ENCODE results near the gene USP37.

The USP37 gene

DNA sequence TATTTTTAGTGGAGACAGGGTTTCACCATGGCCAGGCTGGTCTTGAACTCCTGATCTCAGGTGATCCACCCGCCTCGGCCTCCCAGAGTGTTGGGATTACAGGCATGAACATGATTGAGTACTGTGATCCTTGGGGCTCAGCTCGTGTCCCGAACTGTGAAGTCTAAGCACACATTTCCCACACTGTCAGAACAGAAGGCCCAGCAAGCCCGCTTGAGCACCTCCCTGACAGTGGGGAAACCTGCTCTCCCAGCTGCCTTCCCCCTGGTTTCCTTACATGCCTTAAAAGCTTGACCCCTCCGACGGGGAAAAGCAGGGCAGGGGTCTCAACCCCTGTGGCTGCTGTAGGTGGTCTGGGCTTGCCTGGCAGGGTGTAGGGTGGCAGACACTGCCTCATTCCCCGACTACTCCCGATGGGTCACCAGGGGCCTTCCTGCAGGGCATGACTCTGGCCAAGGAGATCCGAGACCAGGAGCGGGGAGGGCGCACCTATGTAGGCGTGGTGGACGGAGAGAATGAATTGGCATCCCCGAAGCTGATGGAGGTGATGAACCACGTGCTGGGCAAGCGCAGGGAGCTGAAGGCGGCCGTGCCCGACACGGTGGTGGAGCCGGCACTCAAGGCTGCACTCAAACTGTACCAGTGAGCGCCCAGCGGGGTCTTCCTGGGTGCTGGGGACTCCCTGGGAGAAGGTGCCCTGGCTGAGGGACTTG is 139.1 kb downstream of the USP37 start:
- DNase-seq, result no peak

DNA sequence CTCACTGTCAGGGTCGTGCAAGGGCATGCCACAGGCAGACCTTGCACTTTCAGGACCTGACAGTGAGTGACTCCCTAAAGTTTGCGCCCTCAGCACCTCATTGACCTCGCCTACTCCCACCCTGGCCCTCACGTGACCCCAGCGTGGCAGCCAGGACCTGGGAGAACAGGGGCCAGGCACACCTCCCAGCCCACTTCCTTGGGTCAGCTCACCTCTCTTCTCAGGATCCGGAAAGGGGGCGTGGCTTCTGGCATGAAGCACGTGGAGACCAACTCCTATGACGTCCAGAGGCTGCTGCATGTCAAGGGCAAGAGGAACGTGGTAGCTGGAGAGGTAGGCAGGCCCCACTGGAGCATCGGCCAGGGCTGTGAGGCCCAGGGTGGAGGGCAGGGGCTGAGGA is 140.4 kb downstream of the USP37 start:
- no peak for DNase-seq

DNA sequence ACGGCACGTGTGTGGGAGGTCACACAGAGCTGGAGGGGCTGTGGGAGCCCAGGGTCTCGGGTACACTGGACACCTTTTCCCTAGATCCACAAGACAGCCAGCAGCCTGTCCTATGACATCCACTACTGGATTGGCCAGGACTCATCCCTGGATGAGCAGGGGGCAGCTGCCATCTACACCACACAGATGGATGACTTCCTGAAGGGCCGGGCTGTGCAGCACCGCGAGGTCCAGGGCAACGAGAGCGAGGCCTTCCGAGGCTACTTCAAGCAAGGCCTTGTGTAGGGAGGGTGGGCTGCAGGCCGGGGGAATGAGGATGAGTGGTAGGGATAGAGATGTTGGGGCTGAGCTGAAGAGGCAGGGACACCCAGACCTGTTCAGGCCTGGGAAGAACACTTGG is 142.6 kb downstream of the USP37 start:
- DNase-seq, result no peak

GRCh38 chr2:218423584-218423983 is 144.6 kb downstream of the USP37 start:
- DNase-seq, result no peak

- DNase-seq, result no peak
These were observed 145.6 kb downstream of the USP37 start for GRCh38 chr2:218422403-218423086.

DNA sequence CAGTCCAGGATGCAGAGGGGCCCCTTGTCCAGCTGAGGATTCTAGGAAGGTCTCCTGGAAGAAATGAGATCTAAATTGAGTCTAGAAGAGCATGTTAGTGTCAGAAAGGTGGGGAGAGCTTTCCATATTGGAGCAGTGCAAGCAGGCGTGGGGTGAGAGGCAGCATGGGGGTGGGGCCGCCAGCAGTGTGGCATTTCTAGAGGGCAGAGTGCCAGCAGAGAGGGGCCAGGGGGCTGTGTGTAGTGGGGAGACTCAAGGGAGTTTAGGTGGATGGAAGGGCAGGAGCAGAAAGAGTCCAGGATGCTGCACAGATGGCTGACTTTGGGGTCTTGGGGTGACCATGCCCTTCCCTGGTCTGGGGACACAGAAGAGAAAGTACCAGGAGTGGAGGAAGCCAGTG is 147.1 kb downstream of the USP37 start:
- no peak for DNase-seq

- no peak for DNase-seq
These were observed 148.4 kb downstream of the USP37 start for GRCh38 chr2:218419630-218420216.

DNA sequence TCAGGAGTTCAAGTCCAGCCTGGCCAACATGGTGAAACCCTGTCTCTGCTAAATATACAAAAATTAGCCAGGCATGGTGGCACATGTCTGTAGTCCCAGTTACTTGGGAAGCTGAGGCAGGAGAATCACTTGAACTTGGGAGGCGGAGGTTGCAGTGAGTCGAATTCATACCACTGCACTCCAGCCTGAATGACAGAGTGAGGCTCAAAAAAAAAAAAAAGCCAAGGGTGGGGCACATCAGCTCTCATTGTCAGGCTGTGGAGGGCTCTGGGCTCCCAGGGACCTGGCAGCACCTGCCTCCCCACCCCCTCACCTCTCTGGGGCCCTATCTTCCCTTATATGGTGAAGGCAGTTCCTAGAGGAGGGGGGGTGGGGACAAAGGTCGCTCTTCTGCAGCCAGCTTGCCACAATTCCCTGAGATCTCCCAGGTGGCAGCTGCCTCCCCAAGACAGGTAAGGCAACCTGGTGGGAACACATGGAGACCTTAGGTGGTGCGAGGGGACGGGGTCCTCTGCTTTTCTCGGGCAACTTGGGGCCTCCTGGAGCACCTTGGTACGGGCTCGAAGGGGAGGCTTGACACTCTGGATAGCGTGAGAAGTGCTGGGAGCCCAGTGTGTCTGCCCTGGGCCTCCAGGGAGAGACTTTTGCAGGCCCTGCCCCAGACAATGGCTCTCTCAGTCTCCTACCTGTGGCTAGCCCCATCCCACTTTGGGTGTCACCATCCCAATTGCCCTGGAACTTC is 149.3 kb downstream of the USP37 start, which contains the start of gene VIL1:
VIL1 (plus strand) TSS at position 407 of the 742 bp plus-strand sequence. CDS start 4,656 bp downstream, outside the sequence.
- no peak for DNase-seq

DNA sequence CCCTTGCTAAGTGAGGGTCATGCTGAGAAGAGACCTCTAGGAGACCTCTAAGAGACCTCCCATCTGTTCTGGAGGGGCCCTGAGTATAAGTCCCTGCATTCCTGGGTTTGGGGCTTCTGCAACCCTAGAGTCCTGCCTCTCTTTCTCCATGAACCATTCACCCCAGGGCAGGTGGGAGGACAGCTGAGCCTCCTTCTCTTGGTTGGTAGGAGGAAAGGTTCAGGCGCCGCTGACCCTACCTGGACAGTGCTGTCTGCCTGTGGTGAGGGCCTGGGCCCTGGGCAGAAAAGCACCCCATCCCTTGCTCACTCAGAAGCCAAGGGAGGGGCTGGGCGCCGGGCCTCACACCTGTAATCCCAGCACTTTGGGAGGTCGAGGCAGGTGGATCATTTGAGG is 149.8 kb downstream of the USP37 start:
- DNase-seq, result no peak

- DNase-seq, result no peak
These were observed 160.4 kb downstream of the USP37 start for GRCh38 chr2:218407717-218408116.

DNA sequence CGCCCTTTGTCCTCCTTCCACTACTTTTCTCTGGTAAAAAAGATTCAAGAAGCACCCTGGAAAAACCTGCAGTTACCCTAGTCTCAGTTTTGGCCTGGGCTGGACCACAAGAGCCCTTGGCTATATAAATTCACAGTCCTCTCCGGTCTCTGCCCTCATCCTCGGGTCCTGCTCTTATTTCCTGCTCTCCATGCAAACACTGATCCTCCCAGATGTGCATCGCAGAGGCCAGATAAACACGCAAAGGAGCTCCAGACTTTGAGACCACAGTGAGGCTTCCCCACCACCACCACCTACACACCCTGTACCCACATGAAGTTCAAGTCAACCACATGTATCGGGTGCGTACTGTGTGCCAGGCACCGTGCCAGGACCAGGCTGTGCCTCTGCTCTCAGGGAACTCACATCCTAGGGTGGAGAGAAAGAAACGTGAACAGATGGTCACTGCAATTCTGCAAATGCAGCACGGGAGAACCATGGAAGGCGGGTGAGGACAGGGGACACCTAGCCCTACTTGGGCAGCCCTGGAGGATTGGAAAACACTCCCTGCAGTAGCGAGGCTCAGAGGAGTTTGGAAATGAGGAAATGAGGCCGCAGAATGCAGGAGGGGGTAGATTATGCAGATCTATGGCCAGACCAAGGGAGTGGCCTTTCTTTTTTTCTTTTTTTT is 161.1 kb downstream of the USP37 start:
- DNase-seq, result peak; percentile 88

DNA sequence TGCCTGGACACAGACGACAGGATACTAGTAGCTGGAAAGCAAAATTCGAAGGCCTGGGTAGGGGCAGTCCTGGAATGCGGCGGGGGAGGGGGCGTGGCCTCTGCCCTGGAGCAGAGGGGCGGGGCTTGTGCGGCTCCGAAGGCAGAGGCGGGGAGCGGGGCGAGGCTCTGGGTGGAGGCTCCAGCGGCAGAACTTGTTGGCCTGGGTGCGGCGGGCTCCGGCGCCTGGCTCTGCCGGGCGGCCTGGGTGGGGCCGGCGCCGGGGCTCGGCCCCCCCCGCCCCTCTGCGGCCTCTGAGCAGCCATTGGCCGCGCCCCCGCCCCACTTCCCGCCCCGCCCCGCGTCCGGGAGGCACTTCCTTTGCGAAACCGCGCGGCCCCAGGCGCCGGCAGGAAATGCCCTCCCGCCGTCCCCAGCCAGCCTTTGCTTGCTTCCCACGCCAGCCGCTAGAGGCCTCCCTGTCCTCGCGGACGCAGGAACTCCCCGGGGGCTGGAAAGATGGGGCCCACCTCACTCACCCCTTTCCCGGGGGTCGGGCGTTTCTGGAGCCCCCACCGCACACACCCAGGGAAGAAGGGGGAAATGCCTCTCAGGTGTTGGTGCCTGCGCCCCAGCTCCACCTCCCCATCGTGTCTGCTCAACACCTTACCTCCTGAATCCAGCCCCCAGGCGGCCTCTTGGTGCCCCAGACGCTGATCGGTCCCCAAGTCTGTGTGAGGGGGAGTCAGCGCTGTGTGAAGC is 161.8 kb downstream of the USP37 start:
- DNase-seq, result peak; percentile 94

DNA sequence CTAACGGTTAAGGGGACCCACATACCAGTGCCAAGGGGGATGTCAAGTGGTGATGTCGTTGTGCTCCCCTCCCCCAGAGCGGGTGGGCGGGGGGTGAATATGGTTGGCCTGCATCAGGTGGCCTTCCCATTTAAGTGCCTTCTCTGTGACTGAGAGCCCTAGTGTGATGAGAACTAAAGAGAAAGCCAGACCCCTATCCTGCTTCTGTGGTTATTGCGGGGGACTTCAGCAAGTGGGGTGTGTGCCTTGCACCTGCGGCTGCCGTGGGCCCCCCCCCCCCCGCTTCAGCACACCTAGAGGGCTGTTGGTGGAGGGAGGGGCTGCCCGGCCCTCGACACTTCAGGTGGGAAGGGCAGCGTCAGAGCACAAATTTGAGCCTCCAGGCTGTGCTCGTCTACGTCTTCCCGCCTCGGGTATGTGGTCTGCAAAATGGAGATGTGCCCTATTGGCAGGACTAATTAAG is 162.4 kb downstream of the USP37 start:
- DNase-seq, result no peak

DNA sequence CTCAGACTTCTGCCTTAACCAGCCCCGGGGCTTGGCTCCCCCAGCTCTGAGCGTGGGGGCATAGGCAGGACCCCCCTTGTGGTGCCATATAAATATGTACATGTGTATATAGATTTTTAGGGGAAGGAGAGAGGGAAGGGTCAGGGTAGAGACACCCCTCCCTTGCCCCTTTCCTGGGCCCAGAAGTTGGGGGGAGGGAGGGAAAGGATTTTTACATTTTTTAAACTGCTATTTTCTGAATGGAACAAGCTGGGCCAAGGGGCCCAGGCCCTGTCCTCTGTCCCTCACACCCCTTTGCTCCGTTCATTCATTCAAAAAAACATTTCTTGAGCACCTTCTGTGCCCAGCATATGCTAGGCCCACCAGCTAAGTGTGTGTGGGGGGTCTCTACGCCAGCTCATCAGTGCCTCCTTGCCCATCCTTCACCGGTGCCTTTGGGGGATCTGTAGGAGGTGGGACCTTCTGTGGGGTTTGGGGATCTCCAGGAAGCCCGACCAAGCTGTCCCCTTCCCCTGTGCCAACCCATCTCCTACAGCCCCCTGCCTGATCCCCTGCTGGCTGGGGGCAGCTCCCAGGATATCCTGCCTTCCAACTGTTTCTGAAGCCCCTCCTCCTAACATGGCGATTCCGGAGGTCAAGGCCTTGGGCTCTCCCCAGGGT is 162.9 kb downstream of the USP37 start:
- no peak for DNase-seq

DNA sequence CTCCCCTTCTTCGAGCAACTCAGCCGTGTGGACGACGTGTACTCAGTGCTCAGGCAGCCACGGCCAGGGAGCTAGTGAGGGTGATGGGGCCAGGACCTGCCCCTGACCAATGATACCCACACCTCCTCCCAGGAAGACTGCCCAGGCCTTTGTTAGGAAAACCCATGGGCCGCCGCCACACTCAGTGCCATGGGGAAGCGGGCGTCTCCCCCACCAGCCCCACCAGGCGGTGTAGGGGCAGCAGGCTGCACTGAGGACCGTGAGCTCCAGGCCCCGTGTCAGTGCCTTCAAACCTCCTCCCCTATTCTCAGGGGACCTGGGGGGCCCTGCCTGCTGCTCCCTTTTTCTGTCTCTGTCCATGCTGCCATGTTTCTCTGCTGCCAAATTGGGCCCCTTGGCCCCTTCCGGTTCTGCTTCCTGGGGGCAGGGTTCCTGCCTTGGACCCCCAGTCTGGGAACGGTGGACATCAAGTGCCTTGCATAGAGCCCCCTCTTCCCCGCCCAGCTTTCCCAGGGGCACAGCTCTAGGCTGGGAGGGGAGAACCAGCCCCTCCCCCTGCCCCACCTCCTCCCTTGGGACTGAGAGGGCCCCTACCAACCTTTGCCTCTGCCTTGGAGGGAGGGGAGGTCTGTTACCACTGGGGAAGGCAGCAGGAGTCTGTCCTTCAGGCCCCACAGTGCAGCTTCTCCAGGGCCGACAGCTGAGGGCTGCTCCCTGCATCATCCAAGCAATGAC is 163.6 kb downstream of the USP37 start:
- DNase-seq, result no peak

GRCh38 chr2:218403810-218404209 is 164.3 kb downstream of the USP37 start:
- no peak for DNase-seq

GRCh38 chr2:218402911-218403411 is 165.2 kb downstream of the USP37 start:
- DNase-seq, result no peak

- no peak for DNase-seq
These were observed 165.7 kb downstream of the USP37 start for GRCh38 chr2:218402491-218402901.

- no peak for DNase-seq
These were observed 166.3 kb downstream of the USP37 start for GRCh38 chr2:218401890-218402289.
